Subcutaneous adipose tissue (tissue), 4 donors: ENCODE measurements around the gene NACC1. TPM values are rescaled to one million over a fixed set of nuclear protein-coding genes. Genes with fewer than 3 reads are reported as not detected.

ENCODE experiments used
- total RNA-seq, 4 donors: library from RNA; depleted of rRNA; stranded (reverse); fragments of >200 nt; gene quantifications; one replicate each; pipeline ENCODE4 v1.1.0, GENCODE V29; 2016
- TF ChIP-seq, protein P1 (sequence below): fragments of 450-650 bp; IDR thresholded peaks from one replicate; pipeline ENCODE4 v1.5.1; 2016; ENCODE audit warnings: low read depth, mild to moderate bottlenecking, control low read depth, antibody characterized with exemption, moderate library complexity

NACC1 gene
- total RNA-seq, 4 donors from 2014 or later, result 8.5 to 13.6 (median 9.7) TPM

- TF ChIP-seq, protein P1, sequence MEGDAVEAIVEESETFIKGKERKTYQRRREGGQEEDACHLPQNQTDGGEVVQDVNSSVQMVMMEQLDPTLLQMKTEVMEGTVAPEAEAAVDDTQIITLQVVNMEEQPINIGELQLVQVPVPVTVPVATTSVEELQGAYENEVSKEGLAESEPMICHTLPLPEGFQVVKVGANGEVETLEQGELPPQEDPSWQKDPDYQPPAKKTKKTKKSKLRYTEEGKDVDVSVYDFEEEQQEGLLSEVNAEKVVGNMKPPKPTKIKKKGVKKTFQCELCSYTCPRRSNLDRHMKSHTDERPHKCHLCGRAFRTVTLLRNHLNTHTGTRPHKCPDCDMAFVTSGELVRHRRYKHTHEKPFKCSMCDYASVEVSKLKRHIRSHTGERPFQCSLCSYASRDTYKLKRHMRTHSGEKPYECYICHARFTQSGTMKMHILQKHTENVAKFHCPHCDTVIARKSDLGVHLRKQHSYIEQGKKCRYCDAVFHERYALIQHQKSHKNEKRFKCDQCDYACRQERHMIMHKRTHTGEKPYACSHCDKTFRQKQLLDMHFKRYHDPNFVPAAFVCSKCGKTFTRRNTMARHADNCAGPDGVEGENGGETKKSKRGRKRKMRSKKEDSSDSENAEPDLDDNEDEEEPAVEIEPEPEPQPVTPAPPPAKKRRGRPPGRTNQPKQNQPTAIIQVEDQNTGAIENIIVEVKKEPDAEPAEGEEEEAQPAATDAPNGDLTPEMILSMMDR, result no peak
Measured at GRCh38 chr19:13089139-13089856, 28.8 kb upstream of the NACC1 start.

- TF ChIP-seq, protein P1, result no peak
Measured at GRCh38 chr19:13089857-13090507, 28.1 kb upstream of the NACC1 start.

GRCh38 chr19:13090511-13091231, 27.4 kb upstream of the NACC1 start:
- TF ChIP-seq, protein P1, result no peak

DNA sequence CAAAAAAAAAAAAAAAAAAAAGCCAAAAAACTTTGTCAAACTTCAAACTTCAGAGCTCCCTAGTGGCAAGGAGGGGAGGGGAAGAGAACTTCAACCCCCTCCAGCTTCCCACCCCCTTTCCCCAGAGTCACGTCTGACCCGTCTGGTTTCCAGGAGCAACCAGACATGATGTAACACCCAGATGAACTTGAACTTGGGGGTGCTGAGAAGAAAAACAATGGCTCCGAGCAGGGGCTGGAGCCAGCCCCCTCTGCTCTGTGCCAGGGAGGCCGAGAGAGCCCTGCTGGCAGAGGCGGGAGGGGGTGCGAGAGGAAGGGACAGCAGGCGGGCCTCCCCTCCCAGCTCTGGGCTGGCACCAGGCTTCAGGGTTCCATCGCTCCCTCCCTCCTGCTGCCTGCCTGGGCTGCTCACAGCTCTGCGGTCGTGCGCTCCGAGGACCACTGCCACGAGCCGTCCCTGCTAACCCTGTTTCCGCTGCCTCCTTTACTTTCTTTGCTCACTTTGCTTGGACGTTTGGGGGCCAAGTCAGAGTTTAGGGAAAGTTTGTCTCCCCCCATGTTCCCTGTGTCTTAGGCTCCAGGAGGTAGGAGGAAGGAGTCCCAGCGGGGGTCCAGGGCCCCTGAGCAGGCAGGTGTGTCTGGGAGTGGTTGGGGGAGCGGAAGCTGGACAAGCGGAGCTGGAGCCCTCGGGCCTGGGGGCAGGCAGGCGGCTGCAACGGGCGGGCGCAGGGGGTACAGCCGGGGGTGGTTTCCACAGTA, 26.5 kb upstream of the NACC1 start:
- TF ChIP-seq, protein P1, result no peak

GRCh38 chr19:13092158-13092543, 25.9 kb upstream of the NACC1 start:
- TF ChIP-seq, protein P1, result no peak

DNA sequence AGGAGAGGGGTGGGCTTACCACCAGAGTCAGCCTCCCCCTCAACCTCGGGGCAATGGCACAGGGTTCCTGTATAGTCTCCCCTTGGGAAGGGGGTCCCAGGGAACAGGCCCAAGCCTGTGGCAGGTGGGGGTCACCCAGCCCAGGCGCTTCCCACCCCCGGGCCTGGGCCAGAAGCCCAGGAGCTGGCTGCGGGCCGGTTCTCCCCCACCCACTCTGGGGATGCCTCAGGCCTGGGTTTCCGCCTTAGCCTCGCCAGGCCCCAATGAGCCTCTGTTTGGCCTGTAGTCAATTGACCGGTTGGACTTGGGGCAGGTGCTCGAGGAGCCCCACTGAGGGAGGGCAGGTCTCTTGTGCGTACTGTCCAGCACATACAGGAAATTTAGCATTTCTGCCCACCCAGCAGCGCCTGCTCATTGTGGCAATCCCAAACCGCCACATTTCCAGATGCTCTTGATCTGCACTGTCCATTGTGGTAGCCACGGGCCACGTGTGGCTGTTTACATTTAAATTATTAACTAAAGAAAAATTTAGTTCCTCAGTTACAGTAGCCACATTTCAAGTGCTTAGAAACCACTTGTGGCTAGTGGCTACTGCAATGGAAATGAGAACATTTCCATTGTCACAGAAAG, 25.3 kb upstream of the NACC1 start:
- TF ChIP-seq, protein P1, result no peak
